ENCODE results near the gene FBXL7. TPM values are rescaled to one million over a fixed set of nuclear protein-coding genes. Genes with fewer than 3 reads are reported as not detected.

The FBXL7 gene
- total RNA-seq, 2 experiments from 2014 or later: not detected

DNA sequence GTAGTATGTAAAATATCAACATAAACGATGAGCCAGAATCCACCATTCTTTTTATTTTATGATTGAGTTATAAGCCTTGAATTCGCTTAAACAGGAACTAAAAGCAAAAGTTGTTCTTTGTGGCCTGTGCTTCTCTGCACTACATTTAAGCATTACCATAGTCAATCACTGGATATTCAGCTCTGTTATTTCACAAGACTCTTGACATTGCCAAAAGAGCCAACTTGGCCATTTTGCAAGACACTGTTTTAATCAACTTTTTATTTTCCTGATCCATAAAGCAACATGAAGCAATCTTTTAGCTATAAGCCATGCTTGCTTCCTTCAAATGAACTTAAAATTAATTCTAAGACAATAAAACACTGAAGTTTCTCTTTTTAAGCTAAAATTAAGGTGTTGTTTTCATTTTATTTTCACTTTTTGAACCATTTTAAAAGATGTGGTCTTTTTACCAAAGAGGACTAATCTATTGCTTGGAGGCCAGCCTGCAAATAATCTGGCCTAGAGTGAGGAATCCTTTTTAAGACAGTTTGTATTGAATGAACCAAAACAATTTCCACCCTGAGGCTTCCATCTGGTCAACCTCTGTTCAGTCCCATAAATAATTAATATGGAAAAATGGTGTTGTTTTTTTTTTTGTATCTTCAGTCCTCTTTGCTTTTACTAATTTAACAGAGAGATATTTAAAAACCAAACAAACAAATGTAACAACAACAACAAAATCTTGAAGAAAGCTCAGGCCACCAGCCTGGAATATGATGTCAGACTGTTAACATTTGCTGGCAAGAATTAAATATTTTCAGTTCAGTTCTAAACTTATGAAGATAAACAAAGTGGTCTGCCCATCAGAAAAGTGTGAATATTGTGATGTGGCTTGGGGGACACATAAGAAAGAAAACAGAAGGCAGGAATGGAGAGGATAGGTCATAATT lies 405.2 kb downstream of the FBXL7 start:
- Histone ChIP-seq H3K36me3 (ENCODE audit: insufficient read depth, low read length) (no peaks in the 10 kb centered on the region), H3K27ac (ENCODE audit: low read depth in 1 of 2, low read length in 2 of 2) (no peak overlapping the region), H3K4me1 (ENCODE audit: insufficient read depth, low read length) (no peaks in the 10 kb centered on the region), H3K4me3 (ENCODE audit: low read length) (no peak overlapping the region), H3K9me3 (ENCODE audit: control insufficient read depth in 1 of 2, insufficient read depth in 1 of 2, low read length in 2 of 2) (no peaks in the 10 kb centered on the region), H3K27me3 (ENCODE audit: control insufficient read depth in 1 of 2, insufficient read depth in 2 of 2, low read length in 2 of 2) (no peaks in the 10 kb centered on the region)
- Mint-ChIP-seq H3K4me1 (ENCODE audit: low read depth) (no peaks in the 10 kb centered on the region), H3K4me3 (no peak overlapping the region), H3K27ac (no peak overlapping the region), H3K36me3 (ENCODE audit: low read depth) (no peaks in the 10 kb centered on the region), H3K9me3 (no peaks in the 10 kb centered on the region), H3K27me3 (no peaks in the 10 kb centered on the region)
- intact Hi-C loops (cut with DNase I, micrococcal nuclease): no loop called here
- ATAC-seq (ENCODE audit: poor library complexity): no peak
- ChIA-PET POLR2A (no interaction called here), CTCF (no interaction called here)
- TF ChIP-seq, protein P1, sequence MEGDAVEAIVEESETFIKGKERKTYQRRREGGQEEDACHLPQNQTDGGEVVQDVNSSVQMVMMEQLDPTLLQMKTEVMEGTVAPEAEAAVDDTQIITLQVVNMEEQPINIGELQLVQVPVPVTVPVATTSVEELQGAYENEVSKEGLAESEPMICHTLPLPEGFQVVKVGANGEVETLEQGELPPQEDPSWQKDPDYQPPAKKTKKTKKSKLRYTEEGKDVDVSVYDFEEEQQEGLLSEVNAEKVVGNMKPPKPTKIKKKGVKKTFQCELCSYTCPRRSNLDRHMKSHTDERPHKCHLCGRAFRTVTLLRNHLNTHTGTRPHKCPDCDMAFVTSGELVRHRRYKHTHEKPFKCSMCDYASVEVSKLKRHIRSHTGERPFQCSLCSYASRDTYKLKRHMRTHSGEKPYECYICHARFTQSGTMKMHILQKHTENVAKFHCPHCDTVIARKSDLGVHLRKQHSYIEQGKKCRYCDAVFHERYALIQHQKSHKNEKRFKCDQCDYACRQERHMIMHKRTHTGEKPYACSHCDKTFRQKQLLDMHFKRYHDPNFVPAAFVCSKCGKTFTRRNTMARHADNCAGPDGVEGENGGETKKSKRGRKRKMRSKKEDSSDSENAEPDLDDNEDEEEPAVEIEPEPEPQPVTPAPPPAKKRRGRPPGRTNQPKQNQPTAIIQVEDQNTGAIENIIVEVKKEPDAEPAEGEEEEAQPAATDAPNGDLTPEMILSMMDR (IDR thresholded peaks at IDR 0.05): no peak
- no peak for DNase-seq

DNA sequence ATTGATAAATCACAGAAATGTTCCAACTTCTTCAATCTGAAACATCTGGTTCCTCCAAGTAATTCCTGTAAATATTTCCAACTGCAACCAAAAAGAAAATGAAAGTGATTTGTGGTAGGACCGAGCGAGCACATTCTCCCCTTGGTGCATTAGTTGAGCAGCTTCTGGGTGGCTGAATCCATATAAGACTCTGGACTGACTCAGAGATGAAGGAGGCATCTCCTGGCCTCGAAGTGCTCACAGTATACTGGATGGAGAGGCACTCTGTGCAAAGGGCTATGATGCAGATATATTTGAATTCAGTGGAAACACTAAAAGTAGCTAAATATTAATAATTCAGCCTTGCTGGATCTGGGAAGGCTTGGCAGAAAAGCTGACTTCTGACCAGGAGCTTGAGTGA lies 414.7 kb downstream of the FBXL7 start:
- Histone ChIP-seq H3K4me1 (ENCODE audit: insufficient read depth, low read length) (no peaks in the 10 kb centered on the region), H3K36me3 (ENCODE audit: insufficient read depth, low read length) (no peaks in the 10 kb centered on the region), H3K27me3 (ENCODE audit: control insufficient read depth in 1 of 2, insufficient read depth in 2 of 2, low read length in 2 of 2) (no peaks in the 10 kb centered on the region), H3K9me3 (ENCODE audit: control insufficient read depth in 1 of 2, insufficient read depth in 1 of 2, low read length in 2 of 2) (peaks cover 0 to 6% of the 10 kb centered on the region in 2 experiments), H3K4me3 (ENCODE audit: low read length) (no peak overlapping the region), H3K27ac (ENCODE audit: low read depth in 1 of 2, low read length in 2 of 2) (no peak overlapping the region)
- DNase-seq (no peak), ATAC-seq (ENCODE audit: poor library complexity) (no peak)
- Mint-ChIP-seq H3K4me1 (ENCODE audit: low read depth) (no peaks in the 10 kb centered on the region), H3K27ac (no peak overlapping the region), H3K27me3 (no peaks in the 10 kb centered on the region), H3K36me3 (ENCODE audit: low read depth) (no peaks in the 10 kb centered on the region), H3K9me3 (no peaks in the 10 kb centered on the region), H3K4me3 (no peak overlapping the region)
- POLR2A ChIA-PET: no interaction called here
- TF ChIP-seq, protein P1 (IDR thresholded peaks at IDR 0.05): no peak
- CTCF ChIA-PET: no interaction called here
- intact Hi-C loops (cut with DNase I, micrococcal nuclease): no loop called here

DNA sequence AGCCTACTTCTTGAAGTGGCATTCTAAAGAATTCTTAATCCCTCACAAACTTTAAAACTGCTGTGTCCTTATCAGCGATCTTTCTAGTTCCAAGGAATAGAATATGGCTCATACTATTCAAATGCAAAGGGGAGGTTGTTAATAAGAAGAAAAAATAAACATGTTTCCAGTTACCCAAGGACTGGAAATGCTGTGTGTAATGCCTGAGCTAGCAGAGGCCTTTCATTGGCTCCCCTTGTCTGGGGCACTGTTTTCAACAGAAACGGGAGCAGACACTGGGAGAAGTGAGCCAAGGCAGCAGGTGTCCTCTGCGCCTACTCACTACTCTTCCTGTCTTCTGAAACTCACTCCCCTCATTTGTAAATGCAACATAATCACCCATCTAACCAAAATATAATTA lies 426.6 kb downstream of the FBXL7 start:
- TF ChIP-seq, protein P1 (IDR thresholded peaks at IDR 0.05): no peak
- no peak overlapping the region for H3K4me3 Mint-ChIP-seq
- no peaks in the 10 kb centered on the region for H3K27me3 ChIP-seq (ENCODE audit: control insufficient read depth in 1 of 2, insufficient read depth in 2 of 2, low read length in 2 of 2)

More for the DNA sequence above, 426.6 kb downstream of the FBXL7 start:
- POLR2A ChIA-PET: no interaction called here
- no peaks in the 10 kb centered on the region for H3K4me1 ChIP-seq (ENCODE audit: insufficient read depth, low read length)
- no peaks in the 10 kb centered on the region for H3K4me1 Mint-ChIP-seq (ENCODE audit: low read depth)
- peaks cover 6% of the 10 kb centered on the region for H3K9me3 Mint-ChIP-seq
- intact Hi-C loops (cut with DNase I, micrococcal nuclease): no loop called here
- no peak overlapping the region for H3K27ac ChIP-seq (ENCODE audit: low read depth in 1 of 2, low read length in 2 of 2)
- ATAC-seq (ENCODE audit: poor library complexity): no peak
- no peaks in the 10 kb centered on the region for H3K36me3 Mint-ChIP-seq (ENCODE audit: low read depth)
- no peak overlapping the region for H3K27ac Mint-ChIP-seq
- DNase-seq: no peak
- H3K4me3 ChIP-seq (ENCODE audit: low read length): no peak overlapping the region
- H3K36me3 ChIP-seq (ENCODE audit: insufficient read depth, low read length): no peaks in the 10 kb centered on the region
- peaks cover 0 to 19% of the 10 kb centered on the region in 2 experiments for H3K9me3 ChIP-seq (ENCODE audit: control insufficient read depth in 1 of 2, insufficient read depth in 1 of 2, low read length in 2 of 2)
- CTCF ChIA-PET: no interaction called here
- no peaks in the 10 kb centered on the region for H3K27me3 Mint-ChIP-seq
